Esophagus squamous epithelium (tissue), 5 donors: ENCODE data around the gene UTP11. TPM values are rescaled to one million over a fixed set of nuclear protein-coding genes. Genes with fewer than 3 reads are reported as not detected.

Source experiments
- DNase-seq: peaks from one replicate; lab custom pipeline; 2025; lab: John Stamatoyannopoulos, UW
- H3K27ac ChIP-seq, 4 donors: fragments of 200-600 bp; sonication (generic); one replicate each; pipeline ENCODE4 v1.5.1; 2016 to 2019; ENCODE audit warnings: mild to moderate bottlenecking in 1 of 4
- H3K27me3 ChIP-seq, 4 donors: fragments of 200-600 bp; sonication (generic); 1 replicate in 3 of 4; 2 replicates in 1 of 4; pipeline versions ENCODE4 v1.5.1 to v1.6.0; 2017 to 2021; ENCODE audit warnings: antibody characterized with exemption in 1 of 4
- H3K36me3 ChIP-seq, 3 donors: fragments of 200-600 bp; sonication (generic); one replicate each; pipeline ENCODE4 v1.5.1; 2016 to 2019
- H3K4me1 ChIP-seq, 3 donors: fragments of 200-600 bp; sonication (generic); one replicate each; pipeline ENCODE4 v1.5.1; 2017 to 2019
- H3K4me3 ChIP-seq, 4 donors: fragments of 200-600 bp; sonication (generic); 1 replicate in 3 of 4; 2 replicates in 1 of 4; pipeline ENCODE4 v1.5.1; 2016 to 2019; ENCODE audit warnings: mild to moderate bottlenecking in 2 of 4, moderate library complexity in 1 of 4
- H3K9me3 ChIP-seq, 3 donors: fragments of 200-600 bp; sonication (generic); one replicate each; pipeline ENCODE4 v1.5.1; 2016 to 2019
- CTCF ChIP-seq, 6 experiments: fragments of 450-650 bp in 4 of 6; fragments of 200-600 bp in 2 of 6; sonication (generic) in 2 of 6; IDR thresholded peaks; one replicate each; pipeline ENCODE4 v1.5.1; 2016 to 2019; ENCODE audit warnings: antibody characterized with exemption in 6 of 6, mild to moderate bottlenecking in 4 of 6, moderate library complexity in 4 of 6
- POLR2A ChIP-seq, 4 donors: fragments of 450-650 bp; IDR thresholded peaks; one replicate each; pipeline ENCODE4 v1.6.1; 2017; ENCODE audit warnings: antibody characterized with exemption in 4 of 4, mild to moderate bottlenecking in 4 of 4, moderate library complexity in 3 of 4
- WGBS, 2 donors: methylation state at CpG; one replicate each; pipeline ENCODE4 v1.1.5; 2018; 5-methylcytosine and 5-hydroxymethylcytosine counted together
- intact Hi-C: fragments of 100-400 bp; cut with DNase I; formaldehyde crosslinking; loops from one replicate; pipeline ENCODE4 v1.15.0; 2022
- total RNA-seq, 4 donors: library from RNA; depleted of rRNA; stranded (reverse); fragments of >200 nt; gene quantifications; one replicate each; pipeline ENCODE4 v1.1.0, GENCODE V29; 2016
- donor health status: DM: yes; HTN: yes; CAD: no.

UTP11 gene
- total RNA-seq, 4 donors from 2014 or later = 38.5 to 71.5 (median 54.5) TPM

- peak overlapping the region; percentile 79 to 86 (median 84) for H3K27ac ChIP-seq
- 24 to 67% methylated on average over 1 to 3 of the region's 3 CpGs for WGBS, 2 donors
- intact Hi-C loops = no loop called here
- H3K4me3 ChIP-seq = peak overlapping the region in 3 of 4 donors; percentile 3 to 21 (median 3)
- H3K27me3 ChIP-seq = no peaks in the 10 kb centered on the region
- peaks cover 45 to 72% (median 62%) of the 10 kb centered on the region in 3 donors for H3K4me1 ChIP-seq
- no peak for DNase-seq
- no peaks in the 10 kb centered on the region for H3K9me3 ChIP-seq
- TF ChIP-seq POLR2A (IDR thresholded peaks at IDR 0.05) = no peak
- TF ChIP-seq CTCF (IDR thresholded peaks at IDR 0.05) = no peak
- H3K36me3 ChIP-seq = peaks cover 3 to 35% (median 11%) of the 10 kb centered on the region in 3 donors
Observed at GRCh38 chr1:38028105-38028591, 15.6 kb downstream of the UTP11 start.

GRCh38 chr1:38028671-38029070, 16.1 kb downstream of the UTP11 start:
- H3K27me3 ChIP-seq = no peaks in the 10 kb centered on the region
- TF ChIP-seq POLR2A (IDR thresholded peaks at IDR 0.05) = no peak
- TF ChIP-seq CTCF (IDR thresholded peaks at IDR 0.05) = no peak
- intact Hi-C loops = no loop called here
- DNase-seq = no peak
- peaks cover 3 to 29% (median 5%) of the 10 kb centered on the region in 3 donors for H3K36me3 ChIP-seq
- H3K27ac ChIP-seq = peak overlapping the region; percentile 79 to 86 (median 84)
- WGBS, 2 donors = 43% methylated on average over 1 of the region's 2 CpGs; no CpG with 5 or more reads in 1 of the 2 donors
- H3K4me1 ChIP-seq = peaks cover 45 to 72% (median 62%) of the 10 kb centered on the region in 3 donors
- H3K4me3 ChIP-seq = no peak overlapping the region
- H3K9me3 ChIP-seq = no peaks in the 10 kb centered on the region

GRCh38 chr1:38029081-38029681, 16.6 kb downstream of the UTP11 start:
- DNase-seq = no peak
- Histone ChIP-seq H3K36me3 (peaks cover under 1 to 24% (median 3%) of the 10 kb centered on the region in 3 donors), H3K27ac (peak overlapping the region; percentile 79 to 86 (median 84)), H3K4me1 (peaks cover 45 to 72% (median 62%) of the 10 kb centered on the region in 3 donors), H3K27me3 (no peaks in the 10 kb centered on the region), H3K4me3 (peak overlapping the region in 1 of 4 donors; percentile 26), H3K9me3 (no peaks in the 10 kb centered on the region)
- no peak for TF ChIP-seq POLR2A (IDR thresholded peaks at IDR 0.05)
- TF ChIP-seq CTCF (IDR thresholded peaks at IDR 0.05) = no peak
- WGBS, 2 donors = 18 to 55% methylated on average over 4 to 14 of the region's 23 CpGs
- intact Hi-C loops = no loop called here

GRCh38 chr1:38029685-38030511, 17.4 kb downstream of the UTP11 start:
- WGBS, 2 donors = 0 to 12% methylated on average over 1 to 4 of the region's 12 CpGs
- no peak for TF ChIP-seq POLR2A (IDR thresholded peaks at IDR 0.05)
- no peak for TF ChIP-seq CTCF (IDR thresholded peaks at IDR 0.05)
- intact Hi-C loops = loop anchor here (5.0 kb wide), 1 partner anchor 787 kb away; no protein-coding TSS in a partner anchor
- H3K36me3 ChIP-seq = peaks cover 0 to 17% (median 3%) of the 10 kb centered on the region in 3 donors
- peaks cover 45 to 68% (median 60%) of the 10 kb centered on the region in 3 donors for H3K4me1 ChIP-seq
- no peaks in the 10 kb centered on the region for H3K27me3 ChIP-seq
- peak overlapping the region in 1 of 4 donors; percentile 37 for H3K4me3 ChIP-seq
- peak overlapping the region; percentile 79 to 86 (median 84) for H3K27ac ChIP-seq
- DNase-seq = no peak
- H3K9me3 ChIP-seq = no peaks in the 10 kb centered on the region
